GM12892 (cell line): Measurements from ENCODE around the gene LAMA2.

Experiments
- POLR2A ChIP-seq: IDR thresholded peaks from 2 replicates; pipeline ENCODE4 v1.6.1; 2011; ENCODE audit warnings: low read depth, low read length, control low read depth
- POLR2AphosphoS5 ChIP-seq: IDR thresholded peaks from 2 replicates; pipeline ENCODE4 v1.6.1; 2011; ENCODE audit warnings: low read depth, low read length, control low read depth

- no peak for TF ChIP-seq POLR2AphosphoS5
- no peak for TF ChIP-seq POLR2A
These were observed 593.3 kb downstream of the LAMA2 start for GRCh38 chr6:129476248-129476564.
